NB4 (cell line): ENCODE measurements around the gene TSSK6.

Experiments used
- DNase-seq: peaks from one replicate; pipeline ENCODE4 v3.0.0; 2010; ENCODE audit warnings: low read depth
- H3K4me3 ChIP-seq: one replicate; pipeline ENCODE4 v1.5.1; 2011; ENCODE audit warnings: mild to moderate bottlenecking, low read depth, low read length, moderate library complexity
- MYC ChIP-seq: IDR thresholded peaks from 2 replicates; pipeline ENCODE4 v1.6.1; 2011; ENCODE audit warnings: low read depth, low read length
- POLR2A ChIP-seq: IDR thresholded peaks from 2 replicates; pipeline ENCODE4 v1.6.1; 2011; ENCODE audit warnings: mild to moderate bottlenecking; ENCODE audit not compliant: insufficient read length; ENCODE audit errors: extremely low read depth
- TF ChIP-seq, protein P1 (sequence below): IDR thresholded peaks from one replicate; pipeline ENCODE4 v1.5.1; 2012; ENCODE audit warnings: low read depth, low read length
- TF ChIP-seq, protein P2 (sequence below): IDR thresholded peaks from 2 replicates; pipeline ENCODE4 v1.6.1; 2011; ENCODE audit warnings: low read depth, low read length

Gene TSSK6

DNA sequence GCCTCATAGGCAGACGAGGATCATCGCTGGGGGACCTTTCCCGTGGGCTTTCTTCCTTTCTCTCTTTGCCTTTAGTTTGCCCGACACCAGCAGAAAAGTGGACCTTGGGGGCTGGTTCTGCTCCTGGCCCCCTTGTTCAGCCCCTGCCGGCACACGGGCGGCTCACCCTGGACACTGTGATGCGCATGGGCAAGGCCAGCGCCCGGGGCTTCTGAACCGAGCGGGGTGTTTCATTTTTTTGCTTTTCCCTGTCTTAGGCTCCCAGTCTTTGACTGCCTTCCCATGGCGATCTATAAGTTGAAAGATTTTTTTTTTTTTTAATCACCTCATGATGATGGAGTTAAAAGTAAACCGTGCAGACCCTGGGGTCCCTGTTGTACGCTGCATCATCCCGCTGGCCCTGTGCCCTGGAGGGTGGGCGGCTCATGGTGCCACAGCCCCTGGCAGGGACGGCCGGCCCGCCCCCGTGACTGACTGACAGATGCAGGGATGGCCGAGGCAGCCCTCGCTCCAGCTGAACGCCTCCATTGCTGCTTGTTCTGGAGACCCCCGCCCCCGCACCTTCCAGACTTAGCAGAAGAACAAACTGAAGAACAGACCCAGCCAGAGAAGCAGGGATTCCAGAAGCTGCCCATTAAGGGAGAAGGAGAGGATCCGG is 9.6 kb downstream of the TSSK6 start:
- DNase-seq: no peak
- TF ChIP-seq, protein P1, sequence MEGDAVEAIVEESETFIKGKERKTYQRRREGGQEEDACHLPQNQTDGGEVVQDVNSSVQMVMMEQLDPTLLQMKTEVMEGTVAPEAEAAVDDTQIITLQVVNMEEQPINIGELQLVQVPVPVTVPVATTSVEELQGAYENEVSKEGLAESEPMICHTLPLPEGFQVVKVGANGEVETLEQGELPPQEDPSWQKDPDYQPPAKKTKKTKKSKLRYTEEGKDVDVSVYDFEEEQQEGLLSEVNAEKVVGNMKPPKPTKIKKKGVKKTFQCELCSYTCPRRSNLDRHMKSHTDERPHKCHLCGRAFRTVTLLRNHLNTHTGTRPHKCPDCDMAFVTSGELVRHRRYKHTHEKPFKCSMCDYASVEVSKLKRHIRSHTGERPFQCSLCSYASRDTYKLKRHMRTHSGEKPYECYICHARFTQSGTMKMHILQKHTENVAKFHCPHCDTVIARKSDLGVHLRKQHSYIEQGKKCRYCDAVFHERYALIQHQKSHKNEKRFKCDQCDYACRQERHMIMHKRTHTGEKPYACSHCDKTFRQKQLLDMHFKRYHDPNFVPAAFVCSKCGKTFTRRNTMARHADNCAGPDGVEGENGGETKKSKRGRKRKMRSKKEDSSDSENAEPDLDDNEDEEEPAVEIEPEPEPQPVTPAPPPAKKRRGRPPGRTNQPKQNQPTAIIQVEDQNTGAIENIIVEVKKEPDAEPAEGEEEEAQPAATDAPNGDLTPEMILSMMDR: no peak
- no peak for TF ChIP-seq POLR2A
- TF ChIP-seq, protein P2, sequence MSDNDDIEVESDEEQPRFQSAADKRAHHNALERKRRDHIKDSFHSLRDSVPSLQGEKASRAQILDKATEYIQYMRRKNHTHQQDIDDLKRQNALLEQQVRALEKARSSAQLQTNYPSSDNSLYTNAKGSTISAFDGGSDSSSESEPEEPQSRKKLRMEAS: no peak
- TF ChIP-seq MYC: no peak

DNA sequence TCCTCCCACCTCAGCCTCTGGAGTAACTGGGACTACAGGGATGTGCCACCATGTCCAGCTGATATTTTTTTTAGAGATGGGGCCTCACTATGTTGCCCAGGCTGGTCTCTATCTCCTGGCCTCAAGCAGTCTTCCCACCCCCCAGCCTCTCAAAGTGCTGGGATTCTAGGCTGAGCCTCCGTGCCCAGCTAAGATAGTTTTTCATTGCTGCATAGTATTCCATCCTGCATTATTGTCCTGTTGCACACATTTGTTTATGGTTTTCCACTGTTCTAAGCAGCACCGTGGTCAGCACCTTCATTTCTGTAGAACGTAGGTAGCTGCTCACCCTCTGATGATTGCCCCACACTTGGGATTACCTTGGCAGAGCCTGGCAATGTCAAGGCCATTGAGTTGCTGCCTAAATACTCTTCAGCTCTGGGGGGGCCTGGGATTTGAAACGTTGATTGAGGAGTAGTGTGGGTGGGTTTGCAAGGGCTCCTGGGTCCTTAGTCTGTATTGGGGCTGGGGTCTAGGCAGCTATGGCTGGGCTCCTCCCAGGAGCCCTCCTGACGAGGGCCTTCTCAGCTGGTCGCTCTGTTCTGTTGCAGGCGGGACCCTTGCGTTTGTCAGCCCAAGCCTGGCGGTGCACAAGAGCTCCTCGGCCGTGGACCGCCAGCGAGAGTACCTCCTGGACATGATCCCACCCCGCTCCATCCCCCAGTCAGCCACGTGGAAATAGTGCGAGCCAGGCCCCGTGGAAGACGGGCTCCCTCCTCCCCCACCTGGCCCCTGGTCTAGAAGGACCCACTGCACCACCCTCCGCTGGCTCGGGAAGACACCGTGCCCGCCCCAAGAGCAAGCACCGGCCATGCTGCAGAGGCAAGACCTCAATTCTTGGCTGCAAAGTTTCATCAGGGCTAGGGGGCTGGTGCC is 10.3 kb downstream of the TSSK6 start:
- no peak for DNase-seq
- TF ChIP-seq, protein P2: no peak
- TF ChIP-seq, protein P1: no peak
- TF ChIP-seq MYC (no peak), POLR2A (no peak)
- H3K4me3 ChIP-seq: no peak overlapping the region

More for the DNA sequence above, 9.6 kb downstream of the TSSK6 start:
- no peak overlapping the region for H3K4me3 ChIP-seq

DNA sequence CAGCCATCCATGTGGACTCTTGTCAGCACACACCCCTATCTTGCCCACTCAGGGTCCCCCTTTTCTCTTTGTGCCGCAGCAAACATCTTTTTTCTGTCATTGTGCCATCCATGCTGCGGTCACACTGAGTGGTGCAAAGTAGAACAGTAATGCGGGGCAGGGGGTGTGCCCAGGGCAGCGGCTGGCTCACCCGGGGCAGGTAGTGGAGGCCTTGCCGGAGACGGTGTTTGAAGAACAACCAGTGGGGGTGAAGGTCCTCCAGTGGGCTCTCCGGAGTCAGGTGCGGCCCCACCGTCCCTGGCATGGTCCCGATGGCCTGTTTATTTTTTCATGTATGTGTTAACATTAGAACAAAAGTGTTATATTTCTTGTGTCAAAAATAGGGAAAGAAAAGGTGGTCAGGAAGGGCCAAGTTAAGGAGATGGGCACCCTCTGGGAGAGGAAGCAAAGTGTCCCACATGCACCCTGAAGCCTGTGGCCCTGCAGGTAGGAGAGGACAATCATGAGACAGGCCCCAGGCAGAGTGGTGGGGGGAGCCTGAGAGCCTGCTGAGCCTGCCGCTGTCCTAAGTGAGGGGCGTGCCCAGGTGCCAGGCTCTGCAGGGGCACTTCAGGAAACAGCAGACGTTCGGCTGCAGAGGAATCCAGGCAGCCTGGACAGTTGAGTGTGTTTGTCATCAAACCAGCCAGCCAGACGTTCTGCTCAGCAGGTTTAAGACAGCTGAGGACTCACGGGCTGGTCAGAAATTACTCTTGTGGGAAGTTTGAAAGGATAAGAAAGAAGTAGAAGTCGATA is 12.3 kb downstream of the TSSK6 start:
- DNase-seq: no peak
- TF ChIP-seq, protein P1: no peak
- TF ChIP-seq MYC (no peak), POLR2A (no peak)
- TF ChIP-seq, protein P2: no peak
- H3K4me3 ChIP-seq: no peak overlapping the region

DNA sequence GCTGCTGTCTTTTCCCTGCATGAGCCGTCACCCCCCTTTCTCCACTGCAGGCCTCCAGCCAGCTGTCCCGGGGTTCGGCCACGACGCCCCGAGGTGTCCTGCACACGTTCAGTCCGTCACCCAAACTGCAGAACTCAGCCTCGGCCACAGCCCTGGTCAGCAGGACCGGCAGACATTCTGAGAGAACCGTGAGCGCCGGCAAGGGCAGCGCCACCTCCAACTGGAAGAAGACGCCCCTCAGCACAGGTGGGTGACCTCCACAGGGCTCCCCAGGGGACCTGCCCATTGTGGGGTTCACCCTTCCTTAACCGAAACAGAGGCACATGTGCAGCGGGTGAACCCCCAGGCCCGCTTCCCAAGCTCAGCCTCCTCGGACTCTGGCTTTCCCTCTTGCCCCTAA is 13.1 kb downstream of the TSSK6 start:
- TF ChIP-seq, protein P1: no peak
- TF ChIP-seq POLR2A (no peak), MYC (no peak)
- TF ChIP-seq, protein P2: no peak
- no peak for DNase-seq
- H3K4me3 ChIP-seq: no peak overlapping the region

DNA sequence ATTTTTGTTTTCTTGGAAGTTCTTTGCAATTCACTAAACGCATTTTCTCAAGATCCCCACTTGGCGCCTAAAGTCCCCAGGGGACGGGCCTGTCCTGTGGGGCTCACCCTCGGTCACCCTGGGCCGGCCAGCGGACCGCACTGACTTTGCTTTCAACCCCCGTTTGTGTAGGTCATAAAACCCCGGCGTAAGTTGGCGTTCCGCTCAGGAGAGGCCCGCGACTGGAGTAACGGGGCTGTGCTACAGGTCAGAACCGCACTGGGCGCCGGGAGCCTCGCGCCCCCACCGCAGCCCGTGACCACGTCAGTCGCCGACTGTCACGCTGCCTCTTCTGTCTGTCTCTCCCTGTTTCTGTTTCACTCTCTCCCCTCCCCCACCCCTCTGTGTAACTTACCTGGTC is 13.6 kb downstream of the TSSK6 start:
- DNase-seq: no peak
- TF ChIP-seq POLR2A: no peak
- no peak for TF ChIP-seq MYC
- TF ChIP-seq, protein P2: no peak
- TF ChIP-seq, protein P1: no peak
- H3K4me3 ChIP-seq: no peak overlapping the region
